ENCODE measurements around the gene SPECC1L.
A peak's percentile ranks its signal among the peaks of the same experiment; 100 is the strongest.

DNA sequence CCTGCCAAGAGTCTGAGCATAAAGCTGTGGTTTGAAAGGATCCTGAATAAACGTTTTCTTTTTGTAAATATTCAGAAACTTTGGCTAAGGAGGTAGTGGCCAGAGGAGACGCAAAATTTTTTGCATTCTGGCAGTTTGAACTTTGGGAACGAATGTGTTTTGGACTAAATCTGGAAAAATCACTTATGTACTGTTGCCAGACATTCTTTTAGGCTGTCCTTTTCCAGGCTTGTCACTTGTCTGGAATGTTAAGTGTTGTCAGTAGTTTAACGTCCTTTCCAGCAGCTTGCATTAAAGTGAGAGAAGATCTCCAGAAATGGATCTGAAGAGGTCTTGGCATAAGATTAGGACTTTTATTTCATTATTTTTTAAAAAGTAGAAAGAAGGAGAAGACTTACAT is 18.5 kb downstream of the SPECC1L start:
- no peak for TF ChIP-seq POLR2A (IDR thresholded peaks at IDR 0.05)
- TF ChIP-seq, protein P1, sequence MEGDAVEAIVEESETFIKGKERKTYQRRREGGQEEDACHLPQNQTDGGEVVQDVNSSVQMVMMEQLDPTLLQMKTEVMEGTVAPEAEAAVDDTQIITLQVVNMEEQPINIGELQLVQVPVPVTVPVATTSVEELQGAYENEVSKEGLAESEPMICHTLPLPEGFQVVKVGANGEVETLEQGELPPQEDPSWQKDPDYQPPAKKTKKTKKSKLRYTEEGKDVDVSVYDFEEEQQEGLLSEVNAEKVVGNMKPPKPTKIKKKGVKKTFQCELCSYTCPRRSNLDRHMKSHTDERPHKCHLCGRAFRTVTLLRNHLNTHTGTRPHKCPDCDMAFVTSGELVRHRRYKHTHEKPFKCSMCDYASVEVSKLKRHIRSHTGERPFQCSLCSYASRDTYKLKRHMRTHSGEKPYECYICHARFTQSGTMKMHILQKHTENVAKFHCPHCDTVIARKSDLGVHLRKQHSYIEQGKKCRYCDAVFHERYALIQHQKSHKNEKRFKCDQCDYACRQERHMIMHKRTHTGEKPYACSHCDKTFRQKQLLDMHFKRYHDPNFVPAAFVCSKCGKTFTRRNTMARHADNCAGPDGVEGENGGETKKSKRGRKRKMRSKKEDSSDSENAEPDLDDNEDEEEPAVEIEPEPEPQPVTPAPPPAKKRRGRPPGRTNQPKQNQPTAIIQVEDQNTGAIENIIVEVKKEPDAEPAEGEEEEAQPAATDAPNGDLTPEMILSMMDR (IDR thresholded peaks at IDR 0.05) = no peak
- peak; percentile 15 to 66 (median 61) for TF ChIP-seq POLR2AphosphoS5 (IDR thresholded peaks at IDR 0.05)
- no peak for TF ChIP-seq EP300 (IDR thresholded peaks at IDR 0.05; ENCODE audit: low read depth)
